Measurements from ENCODE around the gene PLXNA4. TPM values are rescaled to one million over a fixed set of nuclear protein-coding genes. Genes with fewer than 3 reads are reported as not detected.

The PLXNA4 gene
- polyA plus RNA-seq, 2 donors = 0.44 to 0.55 TPM

- no peaks in the 10 kb centered on the region for H3K9me3 ChIP-seq (ENCODE audit: control insufficient read depth in 2 of 2, insufficient read depth in 1 of 2, low read depth in 1 of 2, low read length in 1 of 2)
- H3K36me3 ChIP-seq (ENCODE audit: control insufficient read depth in 2 of 2, insufficient read depth in 2 of 2, low read length in 1 of 2) = no peaks in the 10 kb centered on the region
- H3K4me3 ChIP-seq (ENCODE audit: low read depth in 1 of 2, low read length in 2 of 2) = no peak overlapping the region
- 16 to 18% methylated on average over 5 of the region's 5 CpGs for WGBS, 2 donors
- H3K27me3 ChIP-seq (ENCODE audit: control insufficient read depth in 1 of 2, insufficient read depth in 2 of 2, low read length in 2 of 2) = no peaks in the 10 kb centered on the region
- H3K4me1 ChIP-seq (ENCODE audit: control insufficient read depth in 2 of 2, insufficient read depth in 2 of 2, low read length in 1 of 2) = peaks cover 2 to 16% of the 10 kb centered on the region in 2 donors
- peak overlapping the region; percentile 74 to 75 for H3K27ac ChIP-seq (ENCODE audit: low read depth in 2 of 2, low read length in 1 of 2)
These were observed 325.0 kb downstream of the PLXNA4 start for GRCh38 chr7:132251327-132251659.

- Histone ChIP-seq H3K36me3 (ENCODE audit: control insufficient read depth in 2 of 2, insufficient read depth in 2 of 2, low read length in 1 of 2) (no peaks in the 10 kb centered on the region), H3K27me3 (ENCODE audit: control insufficient read depth in 1 of 2, insufficient read depth in 2 of 2, low read length in 2 of 2) (no peaks in the 10 kb centered on the region), H3K27ac (ENCODE audit: low read depth in 2 of 2, low read length in 1 of 2) (peak overlapping the region; percentile 78 to 84), H3K4me3 (ENCODE audit: low read depth in 1 of 2, low read length in 2 of 2) (no peak overlapping the region), H3K4me1 (ENCODE audit: control insufficient read depth in 2 of 2, insufficient read depth in 2 of 2, low read length in 1 of 2) (peaks cover 2 to 14% of the 10 kb centered on the region in 2 donors), H3K9me3 (ENCODE audit: control insufficient read depth in 2 of 2, insufficient read depth in 1 of 2, low read depth in 1 of 2, low read length in 1 of 2) (no peaks in the 10 kb centered on the region)
- WGBS, 2 donors = 29 to 34% methylated on average over 4 of the region's 4 CpGs
These were observed 325.6 kb downstream of the PLXNA4 start for GRCh38 chr7:132250480-132251326.

GRCh38 chr7:132249256-132249971, 326.9 kb downstream of the PLXNA4 start:
- H3K9me3 ChIP-seq (ENCODE audit: control insufficient read depth in 2 of 2, insufficient read depth in 1 of 2, low read depth in 1 of 2, low read length in 1 of 2) = no peaks in the 10 kb centered on the region
- H3K27me3 ChIP-seq (ENCODE audit: control insufficient read depth in 1 of 2, insufficient read depth in 2 of 2, low read length in 2 of 2) = no peaks in the 10 kb centered on the region
- no peaks in the 10 kb centered on the region for H3K36me3 ChIP-seq (ENCODE audit: control insufficient read depth in 2 of 2, insufficient read depth in 2 of 2, low read length in 1 of 2)
- no peak overlapping the region for H3K4me3 ChIP-seq (ENCODE audit: low read depth in 1 of 2, low read length in 2 of 2)
- WGBS, 2 donors = 58 to 59% methylated on average over 19 of the region's 19 CpGs
- H3K4me1 ChIP-seq (ENCODE audit: control insufficient read depth in 2 of 2, insufficient read depth in 2 of 2, low read length in 1 of 2) = peaks cover 2 to 14% of the 10 kb centered on the region in 2 donors
- no peak overlapping the region for H3K27ac ChIP-seq (ENCODE audit: low read depth in 2 of 2, low read length in 1 of 2)

- Histone ChIP-seq H3K27me3 (ENCODE audit: control insufficient read depth in 1 of 2, insufficient read depth in 2 of 2, low read length in 2 of 2) (no peaks in the 10 kb centered on the region), H3K9me3 (ENCODE audit: control insufficient read depth in 2 of 2, insufficient read depth in 1 of 2, low read depth in 1 of 2, low read length in 1 of 2) (no peaks in the 10 kb centered on the region), H3K27ac (ENCODE audit: low read depth in 2 of 2, low read length in 1 of 2) (no peak overlapping the region), H3K36me3 (ENCODE audit: control insufficient read depth in 2 of 2, insufficient read depth in 2 of 2, low read length in 1 of 2) (no peaks in the 10 kb centered on the region), H3K4me1 (ENCODE audit: control insufficient read depth in 2 of 2, insufficient read depth in 2 of 2, low read length in 1 of 2) (peaks cover 2 to 14% of the 10 kb centered on the region in 2 donors), H3K4me3 (ENCODE audit: low read depth in 1 of 2, low read length in 2 of 2) (no peak overlapping the region)
- 56 to 73% methylated on average over 2 of the region's 2 CpGs for WGBS, 2 donors
These were observed 327.4 kb downstream of the PLXNA4 start for GRCh38 chr7:132248841-132249240.

- peaks cover 2 to 14% of the 10 kb centered on the region in 2 donors for H3K4me1 ChIP-seq (ENCODE audit: control insufficient read depth in 2 of 2, insufficient read depth in 2 of 2, low read length in 1 of 2)
- WGBS, 2 donors = 79 to 85% methylated on average over 6 of the region's 6 CpGs
- H3K4me3 ChIP-seq (ENCODE audit: low read depth in 1 of 2, low read length in 2 of 2) = no peak overlapping the region
- H3K36me3 ChIP-seq (ENCODE audit: control insufficient read depth in 2 of 2, insufficient read depth in 2 of 2, low read length in 1 of 2) = no peaks in the 10 kb centered on the region
- H3K27ac ChIP-seq (ENCODE audit: low read depth in 2 of 2, low read length in 1 of 2) = no peak overlapping the region
- no peaks in the 10 kb centered on the region for H3K27me3 ChIP-seq (ENCODE audit: control insufficient read depth in 1 of 2, insufficient read depth in 2 of 2, low read length in 2 of 2)
- no peaks in the 10 kb centered on the region for H3K9me3 ChIP-seq (ENCODE audit: control insufficient read depth in 2 of 2, insufficient read depth in 1 of 2, low read depth in 1 of 2, low read length in 1 of 2)
These were observed 328.2 kb downstream of the PLXNA4 start for GRCh38 chr7:132247995-132248618.

- no peak overlapping the region for H3K27ac ChIP-seq (ENCODE audit: low read depth in 2 of 2, low read length in 1 of 2)
- no peaks in the 10 kb centered on the region for H3K9me3 ChIP-seq (ENCODE audit: control insufficient read depth in 2 of 2, insufficient read depth in 1 of 2, low read depth in 1 of 2, low read length in 1 of 2)
- no peaks in the 10 kb centered on the region for H3K27me3 ChIP-seq (ENCODE audit: control insufficient read depth in 1 of 2, insufficient read depth in 2 of 2, low read length in 2 of 2)
- H3K4me1 ChIP-seq (ENCODE audit: control insufficient read depth in 2 of 2, insufficient read depth in 2 of 2, low read length in 1 of 2) = peaks cover 2 to 13% of the 10 kb centered on the region in 2 donors
- no peak overlapping the region for H3K4me3 ChIP-seq (ENCODE audit: low read depth in 1 of 2, low read length in 2 of 2)
- no peaks in the 10 kb centered on the region for H3K36me3 ChIP-seq (ENCODE audit: control insufficient read depth in 2 of 2, insufficient read depth in 2 of 2, low read length in 1 of 2)
These were observed 329.7 kb downstream of the PLXNA4 start for GRCh38 chr7:132246591-132246990.

- no peak overlapping the region for H3K4me3 ChIP-seq (ENCODE audit: low read depth in 1 of 2, low read length in 2 of 2)
- H3K27me3 ChIP-seq (ENCODE audit: control insufficient read depth in 1 of 2, insufficient read depth in 2 of 2, low read length in 2 of 2) = no peaks in the 10 kb centered on the region
- no peak overlapping the region for H3K27ac ChIP-seq (ENCODE audit: low read depth in 2 of 2, low read length in 1 of 2)
- no peaks in the 10 kb centered on the region for H3K9me3 ChIP-seq (ENCODE audit: control insufficient read depth in 2 of 2, insufficient read depth in 1 of 2, low read depth in 1 of 2, low read length in 1 of 2)
- H3K36me3 ChIP-seq (ENCODE audit: control insufficient read depth in 2 of 2, insufficient read depth in 2 of 2, low read length in 1 of 2) = no peaks in the 10 kb centered on the region
- WGBS, 2 donors = 82 to 86% methylated on average over 3 of the region's 3 CpGs
- peaks cover 2 to 6% of the 10 kb centered on the region in 2 donors for H3K4me1 ChIP-seq (ENCODE audit: control insufficient read depth in 2 of 2, insufficient read depth in 2 of 2, low read length in 1 of 2)
These were observed 330.7 kb downstream of the PLXNA4 start for GRCh38 chr7:132245539-132245938.

GRCh38 chr7:132244903-132245480, 331.3 kb downstream of the PLXNA4 start:
- WGBS, 2 donors = 81 to 87% methylated on average over 5 of the region's 5 CpGs
- Histone ChIP-seq H3K27me3 (ENCODE audit: control insufficient read depth in 1 of 2, insufficient read depth in 2 of 2, low read length in 2 of 2) (no peaks in the 10 kb centered on the region), H3K27ac (ENCODE audit: low read depth in 2 of 2, low read length in 1 of 2) (no peak overlapping the region), H3K9me3 (ENCODE audit: control insufficient read depth in 2 of 2, insufficient read depth in 1 of 2, low read depth in 1 of 2, low read length in 1 of 2) (no peaks in the 10 kb centered on the region), H3K4me1 (ENCODE audit: control insufficient read depth in 2 of 2, insufficient read depth in 2 of 2, low read length in 1 of 2) (peaks cover 2 to 4% of the 10 kb centered on the region in 2 donors), H3K36me3 (ENCODE audit: control insufficient read depth in 2 of 2, insufficient read depth in 2 of 2, low read length in 1 of 2) (no peaks in the 10 kb centered on the region), H3K4me3 (ENCODE audit: low read depth in 1 of 2, low read length in 2 of 2) (no peak overlapping the region)

- H3K27me3 ChIP-seq (ENCODE audit: control insufficient read depth in 1 of 2, insufficient read depth in 2 of 2, low read length in 2 of 2) = no peaks in the 10 kb centered on the region
- no peak overlapping the region for H3K4me3 ChIP-seq (ENCODE audit: low read depth in 1 of 2, low read length in 2 of 2)
- no peaks in the 10 kb centered on the region for H3K9me3 ChIP-seq (ENCODE audit: control insufficient read depth in 2 of 2, insufficient read depth in 1 of 2, low read depth in 1 of 2, low read length in 1 of 2)
- H3K4me1 ChIP-seq (ENCODE audit: control insufficient read depth in 2 of 2, insufficient read depth in 2 of 2, low read length in 1 of 2) = peaks cover 0 to 9% of the 10 kb centered on the region in 2 donors
- H3K36me3 ChIP-seq (ENCODE audit: control insufficient read depth in 2 of 2, insufficient read depth in 2 of 2, low read length in 1 of 2) = no peaks in the 10 kb centered on the region
- 88 to 92% methylated on average over 3 of the region's 3 CpGs for whole genome bisulfite sequencing, 2 donors
- no peak overlapping the region for H3K27ac ChIP-seq (ENCODE audit: low read depth in 2 of 2, low read length in 1 of 2)
These were observed 332.8 kb downstream of the PLXNA4 start for GRCh38 chr7:132243463-132243862.

All from esophagus (tissue), 2 donors.